Measurements from ENCODE around the gene SLC5A1.

The SLC5A1 gene

GRCh38 chr22:32050678-32051515 is 7.8 kb downstream of the SLC5A1 start:
- DNase-seq (ENCODE audit: low read depth, low spot score): peak; percentile 36

- DNase-seq (ENCODE audit: low read depth, low spot score): no peak
Observed at GRCh38 chr22:32052244-32052643, 9.2 kb downstream of the SLC5A1 start.

- DNase-seq (ENCODE audit: low read depth, low spot score): no peak
Observed at GRCh38 chr22:32052936-32053791, 10.1 kb downstream of the SLC5A1 start.

GRCh38 chr22:32055069-32055468 is 12.0 kb downstream of the SLC5A1 start:
- no peak for DNase-seq (ENCODE audit: low read depth, low spot score)

GRCh38 chr22:32058656-32059260 is 15.7 kb downstream of the SLC5A1 start:
- DNase-seq (ENCODE audit: low read depth, low spot score): no peak

- DNase-seq (ENCODE audit: low read depth, low spot score): no peak
Observed at GRCh38 chr22:32059426-32059825, 16.4 kb downstream of the SLC5A1 start.

GRCh38 chr22:32063701-32064100 is 20.6 kb downstream of the SLC5A1 start:
- no peak for DNase-seq (ENCODE audit: low read depth, low spot score)

- DNase-seq (ENCODE audit: low read depth, low spot score): no peak
Observed at GRCh38 chr22:32066820-32067219, 23.8 kb downstream of the SLC5A1 start.

- DNase-seq (ENCODE audit: low read depth, low spot score): no peak
Observed at GRCh38 chr22:32067613-32068012, 24.6 kb downstream of the SLC5A1 start.

GRCh38 chr22:32069579-32070372 is 26.7 kb downstream of the SLC5A1 start:
- DNase-seq (ENCODE audit: low read depth, low spot score): no peak

GRCh38 chr22:32073262-32073661 is 30.2 kb downstream of the SLC5A1 start:
- no peak for DNase-seq (ENCODE audit: low read depth, low spot score)

- no peak for DNase-seq (ENCODE audit: low read depth, low spot score)
Observed at GRCh38 chr22:32073823-32074380, 30.8 kb downstream of the SLC5A1 start.

GRCh38 chr22:32075997-32076760 is 33.1 kb downstream of the SLC5A1 start:
- DNase-seq (ENCODE audit: low read depth, low spot score): no peak

GRCh38 chr22:32076761-32077084 is 33.7 kb downstream of the SLC5A1 start:
- DNase-seq (ENCODE audit: low read depth, low spot score): no peak

- DNase-seq (ENCODE audit: low read depth, low spot score): no peak
Observed at GRCh38 chr22:32077151-32077550, 34.1 kb downstream of the SLC5A1 start.

GRCh38 chr22:32079130-32080089 is 36.3 kb downstream of the SLC5A1 start:
- DNase-seq (ENCODE audit: low read depth, low spot score): peak; percentile 36

GRCh38 chr22:32080904-32081303 is 37.8 kb downstream of the SLC5A1 start:
- DNase-seq (ENCODE audit: low read depth, low spot score): peak; percentile 15

- DNase-seq (ENCODE audit: low read depth, low spot score): no peak
Observed at GRCh38 chr22:32082331-32082730, 39.3 kb downstream of the SLC5A1 start.

GRCh38 chr22:32083000-32083399 is 39.9 kb downstream of the SLC5A1 start:
- no peak for DNase-seq (ENCODE audit: low read depth, low spot score)
